Suprapubic skin (tissue), 3 donors: Measurements from ENCODE around the gene CLASP2.

Source experiments
- CTCF ChIP-seq, 2 donors: fragments of 200-600 bp in 1 of 2; fragments of 450-650 bp in 1 of 2; sonication (generic) in 1 of 2; IDR thresholded peaks; one replicate each; pipeline ENCODE4 v1.5.1; 2016 to 2019; ENCODE audit warnings: antibody characterized with exemption in 2 of 2, mild to moderate bottlenecking in 1 of 2, moderate library complexity in 1 of 2
- POLR2A ChIP-seq, 2 donors: fragments of 450-650 bp; IDR thresholded peaks; one replicate each; pipeline ENCODE4 v1.6.1; 2017; ENCODE audit warnings: antibody characterized with exemption in 2 of 2, mild to moderate bottlenecking in 2 of 2, moderate library complexity in 2 of 2

GRCh38 chr3:33644582-33644981 lies 73.5 kb downstream of the CLASP2 start:
- TF ChIP-seq CTCF (IDR thresholded peaks at IDR 0.05): no peak
- no peak for TF ChIP-seq POLR2A (IDR thresholded peaks at IDR 0.05)
